GM21723 (cell line): ENCODE data around the gene FOCAD.

Experiments used
- ATAC-seq: cut with Tn5 transposase; IDR thresholded peaks from one replicate; pipeline ENCODE4 v1.9.1; 2021; ENCODE audit warnings: mild to moderate bottlenecking, moderate library complexity; ENCODE audit not compliant: unreplicated experiment

FOCAD gene

DNA sequence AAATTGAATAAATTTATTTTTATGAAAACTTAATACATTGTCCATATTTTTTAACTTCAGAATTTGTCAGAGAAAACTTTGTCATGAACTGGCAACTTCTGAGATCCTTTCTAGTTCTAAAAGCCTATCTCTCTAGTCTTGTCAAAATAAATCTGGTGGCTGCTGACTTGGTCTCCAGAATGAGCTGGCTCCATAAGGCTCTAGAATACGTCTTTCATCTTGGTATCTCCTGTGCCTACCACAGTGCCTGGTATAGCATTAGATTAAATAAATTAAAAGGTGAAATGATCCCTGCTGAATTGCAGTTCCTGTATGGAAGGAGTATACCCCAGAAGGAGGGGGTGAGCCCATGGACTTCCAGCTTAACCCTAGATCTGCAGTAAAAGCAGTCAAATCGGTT, 2.6 kb upstream of the FOCAD start:
- no peak for ATAC-seq

DNA sequence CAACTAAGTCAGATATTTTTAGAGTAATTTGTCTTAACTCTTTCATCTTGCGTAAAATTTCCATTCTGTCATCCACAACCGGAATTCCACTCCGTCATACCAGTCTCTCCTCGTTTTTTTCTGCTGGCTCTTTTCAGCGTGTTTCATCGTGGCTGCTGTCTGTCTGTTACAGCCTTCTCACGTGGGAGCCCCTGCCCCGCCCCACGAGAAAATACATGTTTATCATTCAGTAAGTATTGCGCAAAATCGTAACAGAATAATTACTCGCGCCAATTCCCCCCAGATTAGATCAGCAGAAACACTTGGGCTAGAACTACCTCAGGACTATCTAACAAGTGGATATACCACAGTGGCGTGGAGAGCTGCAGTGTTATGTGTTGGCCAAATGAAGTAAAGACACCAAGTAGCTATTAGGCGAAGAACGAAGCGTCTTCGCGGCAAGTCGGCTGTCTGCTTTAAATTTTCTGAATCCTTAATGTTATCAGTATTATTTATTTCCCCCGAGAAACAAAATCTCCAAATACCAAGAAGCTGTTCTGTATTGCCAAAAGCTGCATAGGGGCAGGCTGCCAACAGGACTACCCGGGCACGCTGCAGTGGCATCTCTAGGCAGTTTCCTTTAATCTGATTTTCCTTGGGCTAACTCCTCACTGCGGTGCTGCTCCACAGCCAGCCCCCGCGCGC, 566 bp upstream of the FOCAD start:
- peak; percentile 21 for ATAC-seq

DNA sequence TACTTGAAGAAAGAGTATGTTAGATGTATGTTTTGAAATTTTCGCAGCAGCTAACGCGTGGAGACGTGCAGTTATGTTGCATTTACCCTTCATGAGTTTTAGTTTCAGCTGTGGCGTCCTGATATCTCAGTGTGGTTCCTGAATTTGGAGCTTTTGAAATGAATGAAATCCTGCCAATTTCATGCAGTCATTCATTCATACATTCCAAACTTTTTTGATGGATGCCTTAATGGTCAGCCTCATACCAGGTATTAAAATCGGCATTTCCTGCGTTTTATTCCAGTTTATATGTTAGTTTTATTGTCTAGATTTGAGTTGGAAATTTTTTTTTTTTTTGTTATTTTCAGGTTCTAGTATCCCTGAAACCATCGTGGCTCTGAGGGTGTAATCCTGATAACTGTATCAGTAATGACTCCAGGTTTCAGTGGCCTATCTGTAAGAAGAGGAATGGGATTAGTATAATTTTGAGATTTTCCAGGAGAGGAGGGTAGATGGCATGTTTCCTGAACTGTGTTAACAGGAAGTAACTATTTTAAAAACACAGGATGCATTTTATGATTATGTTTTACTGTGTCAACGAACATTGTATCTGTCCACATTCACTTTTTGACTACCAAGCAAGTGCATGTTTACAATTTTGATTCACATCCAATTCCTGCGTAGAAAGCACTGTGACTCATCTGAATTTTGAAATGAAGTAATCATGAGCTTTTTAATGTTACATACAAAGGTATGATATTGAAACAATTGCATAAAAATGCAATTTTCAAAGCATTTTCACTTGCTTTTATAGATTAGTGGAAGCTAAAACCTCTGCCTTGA, 1.0 kb downstream of the FOCAD start:
- no peak for ATAC-seq

DNA sequence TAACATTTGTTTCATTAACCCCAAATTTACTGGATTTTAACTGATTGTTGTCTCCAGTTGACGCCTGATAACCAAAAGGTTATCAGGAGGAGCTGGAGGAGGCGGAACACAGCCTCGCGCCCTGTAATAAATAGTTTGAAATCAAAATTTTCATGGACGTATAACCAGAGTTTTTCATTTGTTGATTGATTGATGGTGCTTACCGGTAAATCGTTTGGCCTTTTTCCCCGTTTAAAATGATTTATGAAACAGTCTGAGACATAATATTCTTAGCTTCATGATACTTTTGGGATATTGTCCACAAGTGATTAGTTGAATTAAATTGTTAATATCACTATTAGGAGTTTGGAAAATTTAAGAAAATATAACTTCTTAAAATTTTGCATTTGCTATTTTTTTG, 1.7 kb downstream of the FOCAD start:
- ATAC-seq, result no peak

DNA sequence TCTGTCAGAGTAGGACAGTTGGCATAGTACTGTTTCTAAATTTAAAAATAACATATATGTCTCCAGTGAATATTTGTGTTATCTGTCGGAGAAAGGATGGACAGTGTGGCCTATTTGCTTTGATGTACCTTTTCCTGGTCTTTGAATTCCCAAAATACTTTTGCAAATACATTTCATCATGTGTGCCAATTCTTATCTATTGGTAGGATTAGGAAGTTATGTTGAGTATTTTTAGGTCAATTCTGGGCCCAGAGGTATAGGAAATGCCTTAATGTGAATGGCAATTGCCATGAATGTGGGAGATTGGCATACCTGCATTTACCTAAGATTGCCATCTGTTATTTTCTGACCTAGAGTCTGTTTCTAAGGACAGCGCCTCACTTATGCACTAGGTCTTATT, 5.8 kb downstream of the FOCAD start:
- ATAC-seq, result no peak

DNA sequence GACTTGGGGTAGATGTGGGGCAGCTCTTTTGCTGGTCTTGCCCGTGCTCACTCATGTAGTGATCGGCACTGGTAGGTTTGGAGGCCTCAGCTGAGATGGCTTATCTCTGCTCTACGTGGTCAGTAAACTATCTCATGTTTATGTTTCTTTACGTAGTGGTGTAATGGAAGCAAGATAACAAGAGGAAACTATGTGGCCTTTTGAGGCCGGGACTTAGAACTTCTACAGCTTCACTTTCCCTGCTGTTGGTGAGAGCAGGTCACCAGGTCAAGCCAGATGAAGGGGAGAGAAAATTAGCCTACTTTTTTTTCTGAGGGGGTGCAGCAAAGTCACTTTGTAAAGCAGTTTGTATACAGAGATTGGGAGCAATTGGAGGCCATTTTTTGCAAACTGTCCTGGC, 8.5 kb downstream of the FOCAD start:
- no peak for ATAC-seq

DNA sequence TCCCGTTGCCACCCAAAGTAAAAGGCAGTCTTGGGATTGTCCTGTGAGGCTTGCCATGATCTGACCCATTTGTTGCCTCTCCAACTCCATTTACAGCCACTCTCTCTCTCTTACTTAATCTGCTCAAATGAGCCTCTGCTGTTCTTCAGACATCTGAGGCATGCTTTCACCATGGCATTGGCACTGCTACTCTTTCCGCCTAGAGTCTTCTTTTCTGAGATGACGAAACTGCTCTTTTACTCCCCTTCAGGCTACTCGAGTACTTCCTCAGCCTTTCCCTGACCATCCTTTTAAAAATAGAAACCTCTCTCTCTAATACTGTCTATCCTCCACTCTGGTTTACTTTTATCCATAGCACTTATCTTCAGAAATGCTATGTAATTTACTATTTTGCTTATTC, 9.0 kb downstream of the FOCAD start:
- no peak for ATAC-seq

DNA sequence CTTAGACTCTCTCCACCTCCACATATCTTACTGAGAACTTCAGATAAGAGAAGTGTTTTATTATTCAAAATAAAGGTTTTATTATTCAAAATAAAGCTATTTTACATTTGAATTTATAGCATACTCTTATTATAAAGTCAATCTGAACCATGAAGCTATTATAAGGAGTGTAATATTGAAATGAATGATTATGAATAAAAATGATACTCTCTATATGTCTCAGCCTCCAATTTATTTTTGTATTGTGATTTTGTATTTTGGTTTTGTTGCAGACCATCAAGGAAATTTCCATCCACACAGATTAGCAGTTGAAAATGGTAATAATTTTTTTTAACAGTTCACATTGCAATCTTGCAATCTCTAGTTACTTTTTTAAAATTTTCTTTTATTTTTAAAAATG, 10.2 kb downstream of the FOCAD start:
- no peak for ATAC-seq

DNA sequence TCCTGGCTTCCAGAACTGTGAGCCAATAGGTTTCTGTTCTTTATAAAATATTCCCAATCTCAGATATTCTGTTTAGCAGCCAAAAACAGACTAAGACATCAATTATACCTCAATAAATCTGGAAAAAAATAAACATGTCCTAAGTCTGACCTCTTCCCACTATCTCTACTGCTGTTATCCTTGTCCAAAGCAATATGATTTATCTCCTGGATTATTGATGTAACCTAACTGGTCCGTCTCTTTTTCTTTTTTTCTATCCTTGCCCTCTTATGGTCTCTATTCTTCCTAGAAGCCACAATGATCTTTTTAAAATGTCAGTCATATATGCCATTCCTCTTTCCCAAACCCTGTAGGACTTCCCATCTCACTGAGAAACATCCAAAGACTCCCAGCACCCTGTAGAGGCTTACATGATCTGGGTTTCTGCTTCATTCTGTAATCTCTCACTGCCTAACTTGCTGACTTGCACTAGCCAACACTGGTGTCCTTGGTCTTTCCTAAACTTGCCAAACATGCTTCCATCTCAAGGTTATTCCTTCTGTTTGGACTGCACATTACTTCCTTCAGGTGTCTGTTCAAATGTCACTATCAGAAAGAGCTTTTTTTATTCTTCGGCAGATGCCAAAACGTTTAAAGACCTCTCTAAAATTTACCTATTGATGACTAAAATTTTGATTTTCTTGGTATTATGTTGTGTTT, 13.1 kb downstream of the FOCAD start:
- no peak for ATAC-seq

DNA sequence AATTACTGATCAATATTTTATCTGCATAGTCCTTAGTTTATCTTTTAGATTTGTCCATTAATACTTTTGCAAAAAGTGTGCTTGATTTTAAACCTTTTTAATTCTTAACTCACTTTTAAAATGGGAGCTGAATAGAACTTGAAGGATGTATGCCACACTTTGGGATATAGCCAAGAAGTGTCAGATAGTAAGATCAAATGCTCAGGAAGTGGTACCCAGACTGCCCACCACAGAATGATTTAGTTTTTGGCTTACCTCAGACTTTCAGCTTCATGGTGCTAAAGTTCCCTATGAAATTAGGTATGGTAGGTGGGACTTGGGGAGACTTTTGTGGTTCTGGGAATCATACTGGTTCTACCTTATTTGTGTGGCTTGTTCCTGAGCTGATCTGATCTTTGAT, 14.7 kb downstream of the FOCAD start:
- no peak for ATAC-seq

DNA sequence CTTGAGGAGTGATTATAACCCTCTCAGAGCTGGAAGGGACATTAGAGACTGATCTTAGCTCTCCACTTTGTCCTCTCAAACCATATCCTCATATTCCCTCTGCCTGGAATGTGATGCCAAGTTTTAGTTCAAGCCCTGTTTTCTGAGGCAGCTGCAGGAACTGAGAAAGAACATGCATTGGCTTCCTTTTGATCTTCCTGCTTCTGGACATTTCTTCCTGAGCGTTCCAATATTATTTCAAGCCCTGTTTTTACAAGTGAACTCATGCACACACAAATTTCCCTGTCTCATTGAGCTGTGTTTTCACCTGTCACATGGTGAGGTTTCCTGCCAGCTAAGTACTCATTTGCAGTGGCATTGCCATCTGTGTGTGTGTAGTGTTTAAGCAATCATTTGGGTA, 17.0 kb downstream of the FOCAD start:
- ATAC-seq, result no peak

DNA sequence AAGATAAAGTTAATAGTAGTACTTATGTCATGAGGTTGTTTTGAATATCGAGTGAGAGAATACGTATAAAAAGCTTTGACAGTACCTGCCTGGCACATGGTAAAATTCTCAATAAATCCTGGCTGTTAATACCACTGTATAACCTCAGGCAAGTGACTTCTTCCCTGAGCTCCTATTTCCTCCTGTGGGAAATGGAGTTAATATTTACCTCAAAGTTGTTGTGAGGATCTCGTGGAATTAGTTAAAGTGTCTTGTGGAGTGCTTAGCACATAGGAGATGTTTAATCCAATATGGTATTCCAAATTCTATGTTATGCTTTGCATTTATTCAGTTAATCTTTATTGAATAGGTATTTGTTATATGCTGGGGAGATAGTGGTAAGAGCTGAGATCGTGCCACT, 18.5 kb downstream of the FOCAD start:
- ATAC-seq, result no peak

DNA sequence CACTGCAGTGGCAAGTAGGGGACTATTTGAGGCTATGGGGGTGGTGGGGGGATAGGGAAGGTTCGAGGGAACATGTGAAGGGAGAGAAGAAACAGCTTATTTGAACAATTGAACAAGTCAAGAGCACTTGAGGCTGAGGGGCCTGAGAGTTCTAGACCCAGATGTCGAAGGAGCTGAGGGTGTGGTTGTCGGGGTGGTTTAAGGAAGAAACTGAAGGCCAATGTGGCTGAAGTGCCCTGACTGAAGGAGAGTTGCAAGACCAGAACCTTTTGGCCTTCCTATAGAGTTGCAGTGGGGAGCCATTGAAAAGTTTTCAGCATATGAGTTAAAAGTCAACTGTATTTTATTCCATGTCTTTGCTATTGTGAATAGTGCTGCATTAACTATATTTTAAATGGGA, 19.1 kb downstream of the FOCAD start:
- ATAC-seq, result no peak

DNA sequence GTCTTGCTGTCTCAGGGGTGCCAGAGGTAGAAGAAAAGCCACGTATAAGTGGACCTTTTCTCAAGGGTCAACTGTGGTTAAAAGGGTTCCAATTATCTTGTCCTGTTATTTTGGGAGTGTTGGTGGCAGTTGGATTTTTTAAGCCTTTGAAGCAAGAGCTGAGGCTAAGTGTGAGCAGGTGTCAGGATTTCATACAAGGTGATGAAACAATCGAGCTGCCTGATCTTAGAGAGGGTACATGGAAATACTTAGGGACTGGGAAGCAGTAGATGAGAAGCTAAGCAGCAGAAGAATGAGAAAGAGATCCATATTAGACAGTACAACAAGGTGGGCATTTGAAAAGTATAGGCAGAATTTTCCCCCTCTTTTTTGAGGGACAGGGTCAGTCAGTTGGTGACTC, 23.6 kb downstream of the FOCAD start:
- ATAC-seq, result no peak

DNA sequence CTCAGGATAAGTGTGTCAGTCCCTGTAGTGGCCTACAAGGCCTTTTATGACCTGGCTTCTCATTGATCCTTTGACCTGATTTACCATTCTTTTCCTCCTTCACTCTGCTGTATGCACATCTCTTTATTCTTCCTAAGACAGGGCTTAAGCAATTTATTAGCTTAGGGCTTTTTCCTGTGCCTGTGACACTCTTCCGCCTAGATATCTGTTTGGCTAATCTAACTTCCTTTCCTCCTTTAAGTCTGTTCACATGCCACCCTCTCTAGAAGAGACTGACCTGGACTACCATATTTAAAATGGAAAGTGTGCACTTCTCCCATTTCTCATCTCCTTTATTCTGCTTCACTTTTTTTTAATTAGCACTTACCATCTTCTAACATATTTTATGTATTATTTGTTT, 29.1 kb downstream of the FOCAD start:
- no peak for ATAC-seq

DNA sequence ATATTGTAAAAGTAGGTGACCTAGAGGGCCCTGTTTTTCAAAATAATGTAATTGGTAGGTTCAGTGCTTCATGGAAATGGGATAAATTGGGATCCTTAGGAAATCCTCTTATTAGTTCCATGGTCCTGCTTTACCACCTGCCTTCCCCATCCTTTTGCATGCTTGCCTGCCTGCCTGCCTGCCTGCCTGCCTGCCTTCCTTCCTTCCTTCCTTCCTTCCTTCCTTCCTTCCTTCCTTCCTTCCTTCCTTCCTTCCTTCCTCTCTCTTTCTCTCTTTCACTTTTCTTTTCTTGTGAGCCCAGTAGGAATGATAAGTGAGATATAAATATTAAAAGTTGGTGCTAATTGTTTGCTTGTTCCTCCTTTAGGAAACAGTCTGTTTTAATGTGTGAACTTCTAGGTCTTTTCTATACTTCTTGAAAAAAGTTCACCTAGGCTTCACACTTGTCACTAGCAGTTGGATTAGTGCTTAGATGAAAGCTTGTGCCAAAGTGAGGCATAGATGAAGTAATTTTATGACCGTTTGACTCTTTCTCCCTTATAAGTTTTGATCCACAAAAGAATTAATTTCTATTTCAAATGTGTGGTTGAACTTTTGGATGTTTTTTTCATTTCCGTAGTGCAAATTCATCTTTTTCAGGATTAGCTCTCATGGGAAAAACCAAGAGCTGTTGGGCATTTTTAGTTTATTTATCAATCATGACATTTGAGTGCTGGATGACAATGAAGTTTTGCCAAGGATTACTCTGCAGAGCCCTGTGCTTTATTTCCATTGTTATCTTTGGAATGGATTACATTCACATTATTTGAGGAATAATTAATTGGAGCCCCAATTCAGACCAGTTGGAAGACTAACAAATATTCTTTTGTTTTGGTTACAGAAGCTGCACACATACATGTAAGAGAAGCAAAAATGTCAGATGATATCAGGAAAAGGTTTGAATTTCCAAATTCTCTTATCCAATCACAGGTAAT, 30.7 kb downstream of the FOCAD start:
- ATAC-seq, result no peak

DNA sequence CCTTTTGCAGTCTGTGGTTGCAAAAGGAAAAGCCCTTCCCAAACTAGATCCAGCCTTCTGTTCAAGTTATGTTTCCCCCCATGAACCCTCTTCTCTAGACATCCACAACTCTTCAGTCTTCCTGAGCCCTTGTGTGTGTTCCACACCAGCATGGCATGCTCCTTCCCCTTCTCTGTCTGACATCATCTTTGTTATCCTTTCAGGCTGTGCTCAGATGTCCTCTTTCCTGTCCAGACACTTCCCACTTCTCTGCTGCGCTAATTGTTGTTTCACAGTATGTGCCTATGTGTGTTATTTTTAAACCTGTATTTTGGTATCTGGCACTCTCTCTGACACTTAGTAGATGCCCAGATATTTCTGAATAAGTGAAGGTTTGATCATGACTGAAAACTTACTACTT, 38.2 kb downstream of the FOCAD start:
- no peak for ATAC-seq

DNA sequence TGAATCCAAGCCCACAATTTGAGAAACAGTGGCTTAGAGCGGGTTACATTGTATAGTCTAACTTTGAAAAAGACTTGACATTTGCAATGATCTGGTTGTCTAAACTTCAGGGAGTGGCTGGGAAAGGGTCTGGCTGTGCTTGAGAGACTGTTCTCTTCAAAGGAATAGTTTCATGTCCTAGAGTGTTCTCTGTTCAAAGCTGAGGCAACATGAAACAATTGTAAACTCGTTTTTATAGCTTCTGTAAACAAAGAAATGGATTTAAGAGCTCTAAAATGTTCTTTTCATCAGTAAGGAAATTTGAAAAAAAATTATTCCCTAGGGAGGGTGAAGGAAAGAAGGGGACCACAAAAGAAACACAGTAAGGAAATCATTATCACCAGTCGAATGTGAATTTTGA, 41.6 kb downstream of the FOCAD start:
- no peak for ATAC-seq

DNA sequence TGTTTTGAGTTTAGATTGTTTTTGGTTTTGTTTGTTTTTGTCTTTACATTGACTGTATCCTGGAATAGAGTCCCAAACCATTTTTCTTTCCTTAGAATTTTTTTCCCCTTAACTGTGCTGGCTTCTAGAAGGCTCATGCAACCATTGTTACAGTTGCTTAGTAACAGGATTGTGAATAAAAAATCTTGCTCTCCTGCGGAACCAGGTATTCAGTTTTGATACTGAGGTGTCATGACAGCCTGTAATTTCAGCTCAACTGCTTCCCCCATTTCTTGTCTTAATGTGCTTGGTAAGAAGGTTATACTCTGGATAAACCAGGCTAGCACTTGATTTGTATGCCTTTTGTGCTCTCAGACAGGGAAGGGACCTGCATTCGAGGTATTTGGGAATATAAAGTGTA, 42.1 kb downstream of the FOCAD start:
- no peak for ATAC-seq

DNA sequence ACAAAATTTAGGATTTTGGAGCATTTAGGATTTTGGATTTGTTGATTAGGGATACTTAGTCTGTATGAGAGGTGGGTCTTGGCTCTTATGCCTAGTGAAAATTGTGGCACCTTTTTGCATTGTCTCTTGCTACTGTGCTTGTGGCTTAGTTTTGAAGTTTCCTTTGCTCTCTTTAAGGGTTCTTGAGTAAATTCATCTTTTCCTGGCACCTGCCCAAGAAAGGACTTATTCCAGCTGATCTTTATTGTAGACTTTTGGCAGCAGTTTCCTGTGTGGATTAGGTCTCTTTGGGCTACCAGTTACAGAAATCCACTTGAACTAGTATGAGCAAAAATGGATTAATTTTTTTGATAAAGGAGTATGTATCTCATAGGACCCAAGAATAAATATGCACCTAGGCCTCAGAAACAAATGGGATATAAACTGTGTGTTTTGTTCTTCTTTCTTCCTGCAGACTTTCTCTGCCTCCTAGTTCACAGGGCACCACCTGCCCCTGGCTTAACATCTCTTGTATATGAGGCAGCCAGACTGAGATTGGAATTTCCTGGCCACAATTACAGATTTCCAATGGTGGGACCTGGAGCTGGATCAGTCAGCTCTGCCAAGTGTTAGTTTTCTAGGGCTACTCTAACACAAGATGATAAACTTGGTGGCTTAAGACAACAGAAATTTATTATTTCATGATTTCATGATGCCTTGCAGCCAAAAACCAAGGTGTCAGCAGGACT, 44.6 kb downstream of the FOCAD start:
- no peak for ATAC-seq
